GM23338 (cell line): Measurements from ENCODE around the gene TBC1D9. TPM values are rescaled to one million over a fixed set of nuclear protein-coding genes. Genes with fewer than 3 reads are reported as not detected.
A peak's percentile ranks its signal among the peaks of the same experiment; 100 is the strongest.

ENCODE experiments used
- ATAC-seq: fragments of 200-7000 bp; cut with Tn5 transposase; 3 replicates; pipeline ENCODE4 v1.9.1; 2020
- DNase-seq: peaks from one replicate; pipeline ENCODE4 v3.0.0-alpha.2; 2015; ENCODE audit warnings: low spot score
- H2AFZ ChIP-seq: fragments of 200-600 bp; sonication (generic); 2 replicates; pipeline ENCODE4 v1.8.0; 2016; ENCODE audit warnings: antibody characterized with exemption, mild to moderate bottlenecking, moderate library complexity
- H3F3A ChIP-seq: fragments of 200-600 bp; sonication (generic); replicated peaks from 2 replicates; pipeline ENCODE4 v1.8.0; 2017; ENCODE audit warnings: antibody characterized with exemption, mixed run types, low read depth
- H3K27ac ChIP-seq: fragments of 200-600 bp; sonication (generic); 2 replicates; pipeline ENCODE4 v1.6.1; 2016; ENCODE audit warnings: low read depth
- H3K27me3 ChIP-seq: fragments of 200-600 bp; sonication (generic); 2 replicates; pipeline ENCODE4 v1.8.0; 2016; ENCODE audit warnings: mild to moderate bottlenecking, mixed run types, moderate library complexity; ENCODE audit not compliant: insufficient read depth
- H3K36me3 ChIP-seq: fragments of 200-600 bp; sonication (generic); 2 replicates; pipeline ENCODE4 v1.8.0; 2016; ENCODE audit warnings: mild to moderate bottlenecking; ENCODE audit not compliant: insufficient read depth
- H3K4me1 ChIP-seq: fragments of 200-600 bp; sonication (generic); 2 replicates; pipeline ENCODE4 v1.8.0; 2016; ENCODE audit warnings: mild to moderate bottlenecking, moderate library complexity; ENCODE audit not compliant: insufficient read depth
- H3K4me2 ChIP-seq: fragments of 200-600 bp; sonication (generic); 2 replicates; pipeline ENCODE4 v1.7.1; 2017; ENCODE audit warnings: mixed run types
- H3K4me3 ChIP-seq: fragments of 200-600 bp; sonication (generic); 2 replicates; pipeline ENCODE4 v1.6.1; 2016; ENCODE audit warnings: mixed run types
- H3K79me2 ChIP-seq: fragments of 200-600 bp; sonication (generic); replicated peaks from 2 replicates; pipeline ENCODE4 v1.8.0; 2017; ENCODE audit warnings: mild to moderate bottlenecking; ENCODE audit not compliant: insufficient read depth
- H3K9me2 ChIP-seq: fragments of 200-600 bp; sonication (generic); 2 replicates; pipeline ENCODE4 v1.8.0; 2017; ENCODE audit not compliant: insufficient read depth
- H4K20me1 ChIP-seq: fragments of 200-600 bp; sonication (generic); replicated peaks from 2 replicates; pipeline ENCODE4 v1.8.0; 2017; ENCODE audit warnings: mild to moderate bottlenecking; ENCODE audit not compliant: insufficient read depth
- H3K27ac Mint-ChIP-seq: 2 replicates; pipeline ENCODE4 v1.8.0; 2020; ENCODE audit warnings: inconsistent platforms, mild to moderate bottlenecking, moderate library complexity, mixed read lengths
- H3K27me3 Mint-ChIP-seq: 3 replicates; pipeline ENCODE4 v1.8.0; 2022; ENCODE audit warnings: low read depth, mild to moderate bottlenecking, moderate library complexity, mixed read lengths, inconsistent platforms; ENCODE audit not compliant: insufficient read depth, poor library complexity
- H3K36me3 Mint-ChIP-seq: 3 replicates; pipeline ENCODE4 v1.8.0; 2021; ENCODE audit warnings: low read depth, mild to moderate bottlenecking, inconsistent platforms, moderate library complexity, mixed read lengths
- H3K4me1 Mint-ChIP-seq: 3 replicates; pipeline ENCODE4 v1.8.0; 2020; ENCODE audit warnings: mild to moderate bottlenecking, inconsistent platforms, mixed read lengths
- H3K4me3 Mint-ChIP-seq: 3 replicates; pipeline ENCODE4 v1.8.0; 2021; ENCODE audit warnings: moderate library complexity, mild to moderate bottlenecking, inconsistent platforms, mixed read lengths
- H3K9me3 Mint-ChIP-seq: 3 replicates; pipeline ENCODE4 v1.8.0; 2020; ENCODE audit warnings: moderate library complexity, mild to moderate bottlenecking, inconsistent platforms, mixed read lengths
- EZH2 ChIP-seq: fragments of 200-600 bp; sonication (generic); IDR thresholded peaks from one replicate; pipeline ENCODE4 v1.8.0; 2017; ENCODE audit warnings: antibody characterized with exemption, mild to moderate bottlenecking, low read depth; ENCODE audit not compliant: unreplicated experiment
- EZH2phosphoT487 ChIP-seq: fragments of 200-600 bp; sonication (generic); IDR thresholded peaks from one replicate; pipeline ENCODE4 v1.8.1; 2018; ENCODE audit warnings: antibody characterized with exemption; ENCODE audit not compliant: unreplicated experiment
- NANOG ChIP-seq: IDR thresholded peaks from 2 replicates; pipeline ENCODE4 v1.6.1; 2016; ENCODE audit warnings: antibody characterized with exemption, borderline replicate concordance
- ZNF114 ChIP-seq: fragments of 250-450 bp; sonication (Bioruptor Pico); IDR thresholded peaks from 2 replicates; pipeline ENCODE4 v1.5.0; 2020; ENCODE audit warnings: mild to moderate bottlenecking, moderate library complexity
- polyA plus RNA-seq: library from polyadenylated mRNA; unstranded; fragments of >200 nt; fragmentation: Nextera tagmentation; extraction: Ambion mirVana; gene quantifications from 2 replicates; pipeline ENCODE4 v1.2.1, GENCODE V29; 2016
- total RNA-seq: library from RNA; depleted of rRNA; stranded (reverse); fragments of >200 nt; shearing (Covaris generic); gene quantifications from 2 replicates; pipeline ENCODE4 v1.2.3, GENCODE V29; 2014
- TF ChIP-seq, protein P1 (sequence below), 2 experiments: fragments of 200-600 bp in 1 of 2; sonication (generic) in 1 of 2; conservative IDR thresholded peaks; 2 replicates each; pipeline versions ENCODE4 v1.5.1 to v1.6.1; 2016 to 2017; ENCODE audit warnings: antibody characterized with exemption in 2 of 2, low read depth in 2 of 2, mild to moderate bottlenecking in 2 of 2, moderate library complexity in 1 of 2
- TF ChIP-seq, protein P2 (sequence below): fragments of 250-450 bp; sonication (Bioruptor Pico); IDR thresholded peaks from 2 replicates; pipeline ENCODE4 v1.5.0; 2020; ENCODE audit warnings: mild to moderate bottlenecking, moderate library complexity

TBC1D9 gene
- total and polyA plus RNA-seq, 2 experiments from 2014 or later, result 0.03 to 0.56 TPM

DNA sequence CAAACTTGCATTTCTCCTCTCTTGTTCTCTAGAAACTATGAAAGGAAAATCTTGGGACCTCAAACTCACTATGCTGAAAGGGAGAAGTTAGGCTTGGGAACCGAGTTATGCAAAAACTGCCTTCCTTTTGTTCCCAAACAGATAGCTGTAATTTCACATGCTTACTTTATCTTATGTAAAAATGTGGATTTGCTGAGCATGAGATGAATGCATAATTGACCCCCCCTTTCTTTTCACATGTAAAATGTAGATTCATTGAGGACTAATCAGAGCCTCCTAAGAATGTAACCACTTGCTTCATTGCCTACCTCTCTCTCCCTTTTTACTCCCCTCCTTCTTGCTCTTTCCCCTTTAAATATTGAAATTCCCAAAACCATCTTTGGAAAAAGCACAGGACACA lies 18.0 kb downstream of the TBC1D9 start:
- ATAC-seq, result peak; percentile 42
- H3K4me1 Mint-ChIP-seq, result peaks cover 53% of the 10 kb centered on the region
- H3K9me2 ChIP-seq, result no peaks in the 10 kb centered on the region
- no peaks in the 10 kb centered on the region for H4K20me1 ChIP-seq
- TF ChIP-seq, protein P1, sequence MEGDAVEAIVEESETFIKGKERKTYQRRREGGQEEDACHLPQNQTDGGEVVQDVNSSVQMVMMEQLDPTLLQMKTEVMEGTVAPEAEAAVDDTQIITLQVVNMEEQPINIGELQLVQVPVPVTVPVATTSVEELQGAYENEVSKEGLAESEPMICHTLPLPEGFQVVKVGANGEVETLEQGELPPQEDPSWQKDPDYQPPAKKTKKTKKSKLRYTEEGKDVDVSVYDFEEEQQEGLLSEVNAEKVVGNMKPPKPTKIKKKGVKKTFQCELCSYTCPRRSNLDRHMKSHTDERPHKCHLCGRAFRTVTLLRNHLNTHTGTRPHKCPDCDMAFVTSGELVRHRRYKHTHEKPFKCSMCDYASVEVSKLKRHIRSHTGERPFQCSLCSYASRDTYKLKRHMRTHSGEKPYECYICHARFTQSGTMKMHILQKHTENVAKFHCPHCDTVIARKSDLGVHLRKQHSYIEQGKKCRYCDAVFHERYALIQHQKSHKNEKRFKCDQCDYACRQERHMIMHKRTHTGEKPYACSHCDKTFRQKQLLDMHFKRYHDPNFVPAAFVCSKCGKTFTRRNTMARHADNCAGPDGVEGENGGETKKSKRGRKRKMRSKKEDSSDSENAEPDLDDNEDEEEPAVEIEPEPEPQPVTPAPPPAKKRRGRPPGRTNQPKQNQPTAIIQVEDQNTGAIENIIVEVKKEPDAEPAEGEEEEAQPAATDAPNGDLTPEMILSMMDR (conservative IDR thresholded peaks at IDR 0.05; ENCODE audit: low read depth in 2 of 2), result no peak
- TF ChIP-seq, protein P2, sequence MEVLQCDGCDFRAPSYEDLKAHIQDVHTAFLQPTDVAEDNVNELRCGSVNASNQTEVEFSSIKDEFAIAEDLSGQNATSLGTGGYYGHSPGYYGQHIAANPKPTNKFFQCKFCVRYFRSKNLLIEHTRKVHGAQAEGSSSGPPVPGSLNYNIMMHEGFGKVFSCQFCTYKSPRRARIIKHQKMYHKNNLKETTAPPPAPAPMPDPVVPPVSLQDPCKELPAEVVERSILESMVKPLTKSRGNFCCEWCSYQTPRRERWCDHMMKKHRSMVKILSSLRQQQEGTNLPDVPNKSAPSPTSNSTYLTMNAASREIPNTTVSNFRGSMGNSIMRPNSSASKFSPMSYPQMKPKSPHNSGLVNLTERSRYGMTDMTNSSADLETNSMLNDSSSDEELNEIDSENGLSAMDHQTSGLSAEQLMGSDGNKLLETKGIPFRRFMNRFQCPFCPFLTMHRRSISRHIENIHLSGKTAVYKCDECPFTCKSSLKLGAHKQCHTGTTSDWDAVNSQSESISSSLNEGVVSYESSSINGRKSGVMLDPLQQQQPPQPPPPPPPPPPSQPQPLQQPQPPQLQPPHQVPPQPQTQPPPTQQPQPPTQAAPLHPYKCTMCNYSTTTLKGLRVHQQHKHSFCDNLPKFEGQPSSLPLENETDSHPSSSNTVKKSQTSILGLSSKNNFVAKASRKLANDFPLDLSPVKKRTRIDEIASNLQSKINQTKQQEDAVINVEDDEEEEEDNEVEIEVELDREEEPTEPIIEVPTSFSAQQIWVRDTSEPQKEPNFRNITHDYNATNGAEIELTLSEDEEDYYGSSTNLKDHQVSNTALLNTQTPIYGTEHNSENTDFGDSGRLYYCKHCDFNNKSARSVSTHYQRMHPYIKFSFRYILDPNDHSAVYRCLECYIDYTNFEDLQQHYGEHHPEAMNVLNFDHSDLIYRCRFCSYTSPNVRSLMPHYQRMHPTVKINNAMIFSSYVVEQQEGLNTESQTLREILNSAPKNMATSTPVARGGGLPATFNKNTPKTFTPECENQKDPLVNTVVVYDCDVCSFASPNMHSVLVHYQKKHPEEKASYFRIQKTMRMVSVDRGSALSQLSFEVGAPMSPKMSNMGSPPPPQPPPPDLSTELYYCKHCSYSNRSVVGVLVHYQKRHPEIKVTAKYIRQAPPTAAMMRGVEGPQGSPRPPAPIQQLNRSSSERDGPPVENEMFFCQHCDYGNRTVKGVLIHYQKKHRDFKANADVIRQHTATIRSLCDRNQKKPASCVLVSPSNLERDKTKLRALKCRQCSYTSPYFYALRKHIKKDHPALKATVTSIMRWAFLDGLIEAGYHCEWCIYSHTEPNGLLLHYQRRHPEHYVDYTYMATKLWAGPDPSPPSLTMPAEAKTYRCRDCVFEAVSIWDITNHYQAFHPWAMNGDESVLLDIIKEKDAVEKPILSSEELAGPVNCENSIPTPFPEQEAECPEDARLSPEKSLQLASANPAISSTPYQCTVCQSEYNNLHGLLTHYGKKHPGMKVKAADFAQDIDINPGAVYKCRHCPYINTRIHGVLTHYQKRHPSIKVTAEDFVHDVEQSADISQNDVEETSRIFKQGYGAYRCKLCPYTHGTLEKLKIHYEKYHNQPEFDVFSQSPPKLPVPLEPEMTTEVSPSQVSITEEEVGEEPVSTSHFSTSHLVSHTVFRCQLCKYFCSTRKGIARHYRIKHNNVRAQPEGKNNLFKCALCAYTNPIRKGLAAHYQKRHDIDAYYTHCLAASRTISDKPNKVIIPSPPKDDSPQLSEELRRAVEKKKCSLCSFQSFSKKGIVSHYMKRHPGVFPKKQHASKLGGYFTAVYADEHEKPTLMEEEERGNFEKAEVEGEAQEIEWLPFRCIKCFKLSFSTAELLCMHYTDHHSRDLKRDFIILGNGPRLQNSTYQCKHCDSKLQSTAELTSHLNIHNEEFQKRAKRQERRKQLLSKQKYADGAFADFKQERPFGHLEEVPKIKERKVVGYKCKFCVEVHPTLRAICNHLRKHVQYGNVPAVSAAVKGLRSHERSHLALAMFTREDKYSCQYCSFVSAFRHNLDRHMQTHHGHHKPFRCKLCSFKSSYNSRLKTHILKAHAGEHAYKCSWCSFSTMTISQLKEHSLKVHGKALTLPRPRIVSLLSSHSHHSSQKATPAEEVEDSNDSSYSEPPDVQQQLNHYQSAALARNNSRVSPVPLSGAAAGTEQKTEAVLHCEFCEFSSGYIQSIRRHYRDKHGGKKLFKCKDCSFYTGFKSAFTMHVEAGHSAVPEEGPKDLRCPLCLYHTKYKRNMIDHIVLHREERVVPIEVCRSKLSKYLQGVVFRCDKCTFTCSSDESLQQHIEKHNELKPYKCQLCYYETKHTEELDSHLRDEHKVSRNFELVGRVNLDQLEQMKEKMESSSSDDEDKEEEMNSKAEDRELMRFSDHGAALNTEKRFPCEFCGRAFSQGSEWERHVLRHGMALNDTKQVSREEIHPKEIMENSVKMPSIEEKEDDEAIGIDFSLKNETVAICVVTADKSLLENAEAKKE (CRISPR knock-in tag), result no peak
- no peak for TF ChIP-seq EZH2phosphoT487
- TF ChIP-seq ZNF114 (CRISPR knock-in tag), result no peak
- TF ChIP-seq NANOG, result peak; percentile 45; the same call in 1 of the 2 replicates
- no peak for TF ChIP-seq EZH2
- H3K4me3 Mint-ChIP-seq, result peak overlapping the region; percentile 35; the same call in 1 of the 3 replicates
- H3F3A ChIP-seq, result no peaks in the 10 kb centered on the region
- no peak overlapping the region for H2AFZ ChIP-seq
- no peak overlapping the region for H3K4me3 ChIP-seq
- no peaks in the 10 kb centered on the region for H3K79me2 ChIP-seq
- H3K4me2 ChIP-seq, result 0 out of 2 replicates have a peak overlapping the region, but pooled peaks have one; percentile 4
- peaks cover 1% of the 10 kb centered on the region for H3K27me3 Mint-ChIP-seq
- H3K27me3 ChIP-seq, result no peaks in the 10 kb centered on the region
- no peaks in the 10 kb centered on the region; the same call in 2 of the 3 replicates for H3K9me3 Mint-ChIP-seq
- peak overlapping the region; percentile 67 for H3K27ac ChIP-seq
- H3K36me3 ChIP-seq, result no peaks in the 10 kb centered on the region
- peak; percentile 36 for DNase-seq
- peaks cover 56% of the 10 kb centered on the region for H3K4me1 ChIP-seq
- H3K36me3 Mint-ChIP-seq, result no peaks in the 10 kb centered on the region
- peak overlapping the region; percentile 81 for H3K27ac Mint-ChIP-seq
